GM12864 (cell line): ENCODE data around the gene RASSF3.
"Not testable (repeated sequence)": the region's sequence is repeated elsewhere in the genome, so short reads cannot be mapped to it uniquely, and the experiment has no call there.

ENCODE experiments used
- DNase-seq: peaks from one replicate; pipeline ENCODE4 v3.0.0-alpha.2; 2011; ENCODE audit warnings: low read depth
- H3K4me3 ChIP-seq: 2 replicates; pipeline ENCODE4 v1.5.1; 2011; ENCODE audit warnings: mild to moderate bottlenecking, low read depth, low read length, control low read depth
- CTCF ChIP-seq: IDR thresholded peaks from 2 replicates; pipeline ENCODE4 v1.5.1; 2011; ENCODE audit warnings: low read depth, mild to moderate bottlenecking, moderate library complexity, low read length, control low read depth, inconsistent platforms; ENCODE audit errors: missing control alignments

RASSF3 gene

GRCh38 chr12:64682572-64683277 is 72.4 kb downstream of the RASSF3 start:
- H3K4me3 ChIP-seq: no peak overlapping the region
- no peak for TF ChIP-seq CTCF
- DNase-seq: no peak

- no peak for TF ChIP-seq CTCF
- H3K4me3 ChIP-seq: no peak overlapping the region
- DNase-seq: no peak
Measured at GRCh38 chr12:64683816-64684543, 73.7 kb downstream of the RASSF3 start.

- no peak overlapping the region for H3K4me3 ChIP-seq
- TF ChIP-seq CTCF: no peak
- no peak for DNase-seq
Measured at GRCh38 chr12:64685050-64685449, 74.8 kb downstream of the RASSF3 start.

- DNase-seq: no peak
- no peak overlapping the region for H3K4me3 ChIP-seq
- TF ChIP-seq CTCF: no peak
Measured at GRCh38 chr12:64685605-64686004, 75.3 kb downstream of the RASSF3 start.

- TF ChIP-seq CTCF: no peak
- no peak overlapping the region for H3K4me3 ChIP-seq
- DNase-seq: no peak
Measured at GRCh38 chr12:64687816-64688215, 77.5 kb downstream of the RASSF3 start.

- DNase-seq: no peak
- no peak for TF ChIP-seq CTCF
- H3K4me3 ChIP-seq: no peak overlapping the region
Measured at GRCh38 chr12:64688219-64688618, 77.9 kb downstream of the RASSF3 start.

GRCh38 chr12:64688715-64689114 is 78.4 kb downstream of the RASSF3 start:
- TF ChIP-seq CTCF: no peak
- H3K4me3 ChIP-seq: no peak overlapping the region
- no peak for DNase-seq

GRCh38 chr12:64690236-64690635 is 79.9 kb downstream of the RASSF3 start:
- not testable (repeated sequence) for DNase-seq, H3K4me3 ChIP-seq
